ENCODE results near the gene STYXL2.

DNA sequence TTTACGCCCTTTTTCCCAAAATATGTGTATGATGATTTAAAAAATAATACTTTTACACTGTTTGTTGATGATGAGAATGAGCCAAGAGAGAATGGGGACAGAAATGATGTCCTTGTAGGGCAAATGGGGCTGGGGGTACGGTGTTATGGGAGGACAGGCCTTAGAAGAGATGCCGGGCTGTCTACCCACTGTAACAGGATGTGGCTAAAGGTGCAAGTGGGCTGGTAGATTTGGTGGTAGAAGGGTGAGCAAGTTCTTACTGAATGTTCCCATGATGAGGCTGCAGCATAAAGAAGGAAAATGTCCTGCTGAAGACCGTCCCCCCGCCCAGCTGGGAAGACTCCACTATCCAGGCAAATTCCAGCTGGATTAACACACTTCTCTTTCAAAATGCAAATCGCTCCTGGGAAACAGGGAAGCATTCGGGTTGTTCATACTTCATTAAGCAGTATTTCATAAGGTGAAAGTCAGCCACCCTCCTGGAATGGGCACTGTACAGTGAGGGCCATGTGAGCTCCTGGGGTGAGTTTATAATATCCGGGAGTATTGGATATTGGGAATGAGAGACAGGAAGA is 17.7 kb upstream of the STYXL2 start:
- TF ChIP-seq, protein P1, sequence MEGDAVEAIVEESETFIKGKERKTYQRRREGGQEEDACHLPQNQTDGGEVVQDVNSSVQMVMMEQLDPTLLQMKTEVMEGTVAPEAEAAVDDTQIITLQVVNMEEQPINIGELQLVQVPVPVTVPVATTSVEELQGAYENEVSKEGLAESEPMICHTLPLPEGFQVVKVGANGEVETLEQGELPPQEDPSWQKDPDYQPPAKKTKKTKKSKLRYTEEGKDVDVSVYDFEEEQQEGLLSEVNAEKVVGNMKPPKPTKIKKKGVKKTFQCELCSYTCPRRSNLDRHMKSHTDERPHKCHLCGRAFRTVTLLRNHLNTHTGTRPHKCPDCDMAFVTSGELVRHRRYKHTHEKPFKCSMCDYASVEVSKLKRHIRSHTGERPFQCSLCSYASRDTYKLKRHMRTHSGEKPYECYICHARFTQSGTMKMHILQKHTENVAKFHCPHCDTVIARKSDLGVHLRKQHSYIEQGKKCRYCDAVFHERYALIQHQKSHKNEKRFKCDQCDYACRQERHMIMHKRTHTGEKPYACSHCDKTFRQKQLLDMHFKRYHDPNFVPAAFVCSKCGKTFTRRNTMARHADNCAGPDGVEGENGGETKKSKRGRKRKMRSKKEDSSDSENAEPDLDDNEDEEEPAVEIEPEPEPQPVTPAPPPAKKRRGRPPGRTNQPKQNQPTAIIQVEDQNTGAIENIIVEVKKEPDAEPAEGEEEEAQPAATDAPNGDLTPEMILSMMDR (conservative IDR thresholded peaks at IDR 0.05; ENCODE audit: low read depth in 2 of 2): no peak
- no peak for TF ChIP-seq POLR2AphosphoS5 (IDR thresholded peaks at IDR 0.05; ENCODE audit: low read depth)
- no peak for TF ChIP-seq EZH2 (IDR thresholded peaks at IDR 0.05; ENCODE audit: low read depth, unreplicated experiment)
